WTC11 (cell line): ENCODE measurements around the gene SPHK2. TPM values are rescaled to one million over a fixed set of nuclear protein-coding genes. Genes with fewer than 3 reads are reported as not detected.

Experiments
- ATAC-seq: fragments of 200-7000 bp; cut with Tn5 transposase; 2 replicates; pipeline ENCODE4 v1.10.0; 2021; ENCODE audit warnings: mild to moderate bottlenecking, moderate library complexity
- CTCF ChIA-PET: fragments of 300-600 bp; sonication (Branson Sonifier 250); formaldehyde crosslinking; loops from one replicate; lab custom pipeline; 2021; ENCODE audit warnings: antibody characterized with exemption; lab: Charles Lee
- POLR2A ChIA-PET: fragments of 350-600 bp; sonication (Branson Sonifier 250); formaldehyde crosslinking; loops from one replicate; lab custom pipeline; 2021; ENCODE audit warnings: antibody characterized with exemption; lab: Charles Lee
- DNase-seq: peaks from one replicate; pipeline ENCODE4 v3.0.0; 2021; ENCODE audit warnings: low spot score
- H3K27ac Mint-ChIP-seq: 2 replicates; pipeline ENCODE4 v1.8.0; 2021; ENCODE audit warnings: mixed read lengths
- H3K27me3 Mint-ChIP-seq: 2 replicates; pipeline ENCODE4 v1.8.0; 2021; ENCODE audit warnings: low read depth, mild to moderate bottlenecking, moderate library complexity, mixed read lengths
- H3K36me3 Mint-ChIP-seq: 2 replicates; pipeline ENCODE4 v1.8.0; 2021; ENCODE audit warnings: mixed read lengths
- H3K4me1 Mint-ChIP-seq: 2 replicates; pipeline ENCODE4 v1.8.0; 2022; ENCODE audit warnings: mixed read lengths
- H3K4me3 Mint-ChIP-seq: 2 replicates; pipeline ENCODE4 v1.8.0; 2021; ENCODE audit warnings: mild to moderate bottlenecking, moderate library complexity, mixed read lengths
- H3K9me3 Mint-ChIP-seq: 2 replicates; pipeline ENCODE4 v1.8.0; 2021; ENCODE audit warnings: mixed read lengths
- ATF6 ChIP-seq: sonication (generic); formaldehyde crosslinking; IDR thresholded peaks from 2 replicates; pipeline ENCODE4 v1.8.1; 2023; ENCODE audit warnings: mild to moderate bottlenecking, missing genetic modification reagents
- E2F1 ChIP-seq: sonication (generic); formaldehyde crosslinking; IDR thresholded peaks from 2 replicates; pipeline ENCODE4 v1.8.0; 2022; ENCODE audit warnings: mild to moderate bottlenecking, missing genetic modification reagents
- ERG ChIP-seq: fragments of 250-450 bp; sonication (Bioruptor Pico); IDR thresholded peaks from 2 replicates; pipeline ENCODE4 v1.8.0; 2021; ENCODE audit warnings: mild to moderate bottlenecking
- FOXP1 ChIP-seq: sonication (generic); formaldehyde crosslinking; IDR thresholded peaks from 2 replicates; pipeline ENCODE4 v1.8.0; 2022; ENCODE audit warnings: missing genetic modification reagents, mild to moderate bottlenecking, moderate library complexity, borderline replicate concordance
- MAX ChIP-seq: sonication (generic); formaldehyde crosslinking; IDR thresholded peaks from 2 replicates; pipeline ENCODE4 v1.8.0; 2022; ENCODE audit warnings: mild to moderate bottlenecking, missing genetic modification reagents
- MXD4 ChIP-seq: fragments of 250-450 bp; sonication (Bioruptor Pico); IDR thresholded peaks from 2 replicates; pipeline ENCODE4 v1.8.0; 2021; ENCODE audit warnings: mild to moderate bottlenecking, moderate library complexity, borderline replicate concordance
- MYBL2 ChIP-seq: sonication (generic); formaldehyde crosslinking; IDR thresholded peaks from 2 replicates; pipeline ENCODE4 v1.8.1; 2023; ENCODE audit warnings: mild to moderate bottlenecking, moderate library complexity, missing genetic modification reagents
- NFE2L1 ChIP-seq: sonication (generic); formaldehyde crosslinking; IDR thresholded peaks from 2 replicates; pipeline ENCODE4 v1.8.1; 2023; ENCODE audit warnings: missing genetic modification reagents
- NR2C2 ChIP-seq: sonication (generic); formaldehyde crosslinking; IDR thresholded peaks from 2 replicates; pipeline ENCODE4 v1.8.0; 2022; ENCODE audit warnings: mild to moderate bottlenecking, missing genetic modification reagents
- RELA ChIP-seq: sonication (generic); formaldehyde crosslinking; IDR thresholded peaks from 2 replicates; pipeline ENCODE4 v1.8.1; 2022; ENCODE audit warnings: missing genetic modification reagents, mild to moderate bottlenecking, borderline replicate concordance
- TEAD4 ChIP-seq: sonication (generic); formaldehyde crosslinking; IDR thresholded peaks from 2 replicates; pipeline ENCODE4 v1.8.0; 2022; ENCODE audit warnings: mild to moderate bottlenecking, missing genetic modification reagents
- ZNF232 ChIP-seq: sonication (generic); formaldehyde crosslinking; IDR thresholded peaks from 2 replicates; pipeline ENCODE4 v1.8.0; 2022; ENCODE audit warnings: mild to moderate bottlenecking, missing genetic modification reagents
- ZNF281 ChIP-seq: sonication (generic); formaldehyde crosslinking; IDR thresholded peaks from 2 replicates; pipeline ENCODE4 v1.8.0; 2023; ENCODE audit warnings: mild to moderate bottlenecking, missing genetic modification reagents
- ZNF532 ChIP-seq: fragments of 250-450 bp; sonication (Bioruptor Pico); IDR thresholded peaks from 2 replicates; pipeline ENCODE4 v1.9.0; 2021; ENCODE audit warnings: mild to moderate bottlenecking, borderline replicate concordance
- ZNF671 ChIP-seq: fragments of 250-450 bp; sonication (Bioruptor Pico); IDR thresholded peaks from 2 replicates; pipeline ENCODE4 v1.8.0; 2021; ENCODE audit warnings: mild to moderate bottlenecking
- total RNA-seq: library from RNA; stranded (reverse); gene quantifications from 3 replicates; pipeline ENCODE4 v1.2.3, GENCODE V29; 2021

The SPHK2 gene
- total RNA-seq, 1 experiment from 2014 or later: 64.6 TPM

- H3K4me1 Mint-ChIP-seq: no peaks in the 10 kb centered on the region
- POLR2A ChIA-PET: no interaction called here
- CTCF ChIA-PET: interaction anchor here (1.1 to 4.9 kb wide), 3 partner anchors 18 to 22 kb away, joined by 4 to 68 read pairs (median 6); no protein-coding TSS in a partner anchor
- no peak within 1 kb of the TSS for H3K27ac Mint-ChIP-seq
- H3K27me3 Mint-ChIP-seq: no peaks in the 10 kb centered on the region
- no peak for DNase-seq
- H3K4me3 Mint-ChIP-seq: no peak within 1 kb of the TSS
- TF ChIP-seq E2F1 (no peak), NFE2L1 (CRISPR knock-in tag) (no peak), TEAD4 (no peak), RELA (CRISPR knock-in tag) (no peak), ZNF232 (no peak), MXD4 (CRISPR knock-in tag) (no peak), ZNF281 (CRISPR knock-in tag) (no peak), NR2C2 (CRISPR knock-in tag) (no peak), ERG (CRISPR knock-in tag) (no peak), ZNF671 (no peak), ZNF532 (CRISPR knock-in tag) (no peak), FOXP1 (CRISPR knock-in tag) (no peak), MAX (CRISPR knock-in tag) (no peak), MYBL2 (no peak), ATF6 (no peak)
- H3K36me3 Mint-ChIP-seq: no peaks in the 10 kb centered on the region
- ATAC-seq: no peak
- H3K9me3 Mint-ChIP-seq: no peaks in the 10 kb centered on the region
Observed at GRCh38 chr19:48606463-48607358, 12.6 kb upstream of the SPHK2 start, which contains the start of gene SPACA4. SPACA4 (plus strand) TSS chr19:48606742; CDS start chr19:48606979, 237 bp downstream.
